NCI-H2171 (cell line): ENCODE measurements around the gene SMIM27.

Source experiments
- DNase-seq: peaks from one replicate; lab custom pipeline; 2025; lab: John Stamatoyannopoulos, UW

The SMIM27 gene

GRCh38 chr9:32558408-32558934 is 6.3 kb downstream of the SMIM27 start:
- no peak for DNase-seq

- DNase-seq: no peak
Observed at GRCh38 chr9:32565967-32566366, 13.8 kb downstream of the SMIM27 start.

- DNase-seq: no peak
Observed at GRCh38 chr9:32566770-32567169, 14.6 kb downstream of the SMIM27 start.

GRCh38 chr9:32570262-32570661 is 18.1 kb downstream of the SMIM27 start:
- no peak for DNase-seq

- no peak for DNase-seq
Observed at GRCh38 chr9:32571969-32572899, 20.1 kb downstream of the SMIM27 start.

GRCh38 chr9:32572900-32573523 is 20.9 kb downstream of the SMIM27 start, which contains the start of gene NDUFB6:
Gene NDUFB6, minus strand, starts transcription at chr9:32573159. Its CDS starts 99 bp downstream, at chr9:32573060.
- DNase-seq: peak; percentile 81

GRCh38 chr9:32573821-32574220 is 21.7 kb downstream of the SMIM27 start:
- DNase-seq: no peak

- DNase-seq: no peak
Observed at GRCh38 chr9:32574858-32575257, 22.7 kb downstream of the SMIM27 start.

- no peak for DNase-seq
Observed at GRCh38 chr9:32577316-32577715, 25.2 kb downstream of the SMIM27 start.

- DNase-seq: no peak
Observed at GRCh38 chr9:32578976-32579375, 26.8 kb downstream of the SMIM27 start.

GRCh38 chr9:32579706-32580331 is 27.7 kb downstream of the SMIM27 start:
- DNase-seq: no peak

- no peak for DNase-seq
Observed at GRCh38 chr9:32580631-32581300, 28.6 kb downstream of the SMIM27 start.

GRCh38 chr9:32581512-32582143 is 29.5 kb downstream of the SMIM27 start:
- DNase-seq: no peak

GRCh38 chr9:32584784-32585183 is 32.7 kb downstream of the SMIM27 start:
- no peak for DNase-seq

- DNase-seq: no peak
Observed at GRCh38 chr9:32587901-32588300, 35.8 kb downstream of the SMIM27 start.

GRCh38 chr9:32589083-32589723 is 37.1 kb downstream of the SMIM27 start:
- DNase-seq: no peak

GRCh38 chr9:32590476-32590875 is 38.3 kb downstream of the SMIM27 start:
- DNase-seq: no peak

GRCh38 chr9:32590898-32591297 is 38.8 kb downstream of the SMIM27 start:
- no peak for DNase-seq

GRCh38 chr9:32596096-32596865 is 44.2 kb downstream of the SMIM27 start:
- no peak for DNase-seq

- DNase-seq: no peak
Observed at GRCh38 chr9:32596936-32597335, 44.8 kb downstream of the SMIM27 start.
